PC-3 (cell line): ENCODE data around the gene PDE9A.

Source experiments
- EZH2 ChIP-seq: fragments of 300-600 bp; sonication (generic); IDR thresholded peaks from one replicate; pipeline ENCODE4 v1.6.1; 2017; ENCODE audit warnings: antibody characterized with exemption, mild to moderate bottlenecking, low read length; ENCODE audit not compliant: unreplicated experiment
- TF ChIP-seq, protein P1 (sequence below): fragments of 300-600 bp; sonication (generic); conservative IDR thresholded peaks from 2 replicates; pipeline ENCODE4 v1.5.1; 2017; ENCODE audit warnings: antibody characterized with exemption, low read depth, mild to moderate bottlenecking, low read length

DNA sequence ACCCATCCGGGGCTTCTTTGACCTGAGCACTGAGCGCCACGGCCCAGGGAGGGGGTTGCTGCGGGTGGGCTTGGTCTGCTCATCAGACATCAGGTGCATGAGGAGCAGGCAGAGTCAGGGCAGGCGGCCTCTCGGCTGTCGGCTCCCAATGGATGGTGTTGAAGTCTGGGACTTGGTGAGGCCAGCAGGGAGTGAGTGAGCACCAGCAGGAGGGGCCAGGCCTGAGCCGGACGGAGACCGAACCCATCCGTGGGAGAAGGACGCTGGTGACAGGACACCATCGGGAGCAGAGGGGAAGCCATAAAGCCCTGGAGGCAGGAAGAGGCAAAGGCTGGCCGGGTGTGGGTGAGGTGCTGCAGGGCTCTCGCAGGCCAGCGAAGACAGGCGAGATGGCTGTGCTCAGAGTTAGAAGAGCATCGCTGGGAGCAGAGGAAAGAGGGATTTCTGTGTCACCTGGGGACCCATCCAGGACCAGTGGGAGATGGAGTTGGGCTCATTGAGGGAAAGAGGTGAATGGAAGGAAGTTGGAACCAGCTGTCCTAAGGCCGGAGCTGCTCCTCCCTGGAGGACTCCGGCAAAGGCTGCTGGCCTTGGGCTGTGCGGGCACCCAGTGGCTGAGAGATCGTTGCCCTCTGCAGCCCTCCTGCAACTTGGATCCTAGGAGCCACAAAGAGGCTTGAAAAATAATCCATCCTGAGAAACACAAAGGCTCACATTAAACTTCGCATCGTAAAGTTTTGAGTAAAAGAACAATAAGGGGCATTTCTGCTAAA lies 49.9 kb downstream of the PDE9A start:
- TF ChIP-seq, protein P1, sequence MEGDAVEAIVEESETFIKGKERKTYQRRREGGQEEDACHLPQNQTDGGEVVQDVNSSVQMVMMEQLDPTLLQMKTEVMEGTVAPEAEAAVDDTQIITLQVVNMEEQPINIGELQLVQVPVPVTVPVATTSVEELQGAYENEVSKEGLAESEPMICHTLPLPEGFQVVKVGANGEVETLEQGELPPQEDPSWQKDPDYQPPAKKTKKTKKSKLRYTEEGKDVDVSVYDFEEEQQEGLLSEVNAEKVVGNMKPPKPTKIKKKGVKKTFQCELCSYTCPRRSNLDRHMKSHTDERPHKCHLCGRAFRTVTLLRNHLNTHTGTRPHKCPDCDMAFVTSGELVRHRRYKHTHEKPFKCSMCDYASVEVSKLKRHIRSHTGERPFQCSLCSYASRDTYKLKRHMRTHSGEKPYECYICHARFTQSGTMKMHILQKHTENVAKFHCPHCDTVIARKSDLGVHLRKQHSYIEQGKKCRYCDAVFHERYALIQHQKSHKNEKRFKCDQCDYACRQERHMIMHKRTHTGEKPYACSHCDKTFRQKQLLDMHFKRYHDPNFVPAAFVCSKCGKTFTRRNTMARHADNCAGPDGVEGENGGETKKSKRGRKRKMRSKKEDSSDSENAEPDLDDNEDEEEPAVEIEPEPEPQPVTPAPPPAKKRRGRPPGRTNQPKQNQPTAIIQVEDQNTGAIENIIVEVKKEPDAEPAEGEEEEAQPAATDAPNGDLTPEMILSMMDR: no peak
- no peak for TF ChIP-seq EZH2
